ENCODE results near the gene ZBED4. TPM values are rescaled to one million over a fixed set of nuclear protein-coding genes. Genes with fewer than 3 reads are reported as not detected.

Gene ZBED4
- total RNA-seq, 1 donor from 2014 or later, result 22.7 TPM

DNA sequence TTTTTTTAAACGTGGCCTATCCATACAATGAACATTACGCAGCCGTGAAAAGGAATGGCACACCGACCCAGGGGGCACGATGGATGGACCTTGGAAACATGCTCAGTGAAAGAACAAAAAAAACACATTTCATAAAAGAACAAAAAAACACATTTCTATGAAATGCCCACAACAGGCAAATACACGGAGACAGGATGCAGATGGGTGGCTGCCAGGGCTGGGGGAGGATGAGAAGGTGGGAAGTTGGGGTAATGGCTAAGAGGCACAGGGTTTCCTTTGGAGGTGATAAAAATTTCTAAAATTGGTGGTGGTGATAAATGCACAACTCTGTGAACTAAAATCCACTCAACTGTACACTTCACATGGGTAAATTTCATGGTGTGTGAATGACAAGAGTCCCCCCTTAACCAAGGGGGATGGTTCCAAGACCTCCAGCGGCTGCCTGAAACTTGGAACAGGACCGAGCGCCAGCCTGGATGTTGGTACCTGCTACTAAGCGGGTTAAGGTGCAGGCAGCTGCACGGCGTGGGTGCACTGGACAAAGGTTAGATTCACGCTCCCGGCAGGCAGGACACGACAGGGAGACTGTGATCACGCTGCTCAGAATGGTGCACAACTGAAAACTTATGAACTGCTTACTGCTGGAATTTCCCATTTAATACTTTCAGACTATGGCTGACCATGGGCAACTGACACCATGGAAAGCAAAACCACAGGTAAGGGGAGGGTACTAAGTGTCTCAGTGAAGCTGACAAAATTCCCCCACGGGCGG lies 42.4 kb upstream of the ZBED4 start:
- H3K9me3 ChIP-seq (ENCODE audit: insufficient read depth, low read depth, low read length), result no peaks in the 10 kb centered on the region
- H3K79me2 ChIP-seq (ENCODE audit: insufficient read depth, low read length), result peaks cover 100% of the 10 kb centered on the region
- H3K27me3 ChIP-seq (ENCODE audit: insufficient read depth, low read length), result no peaks in the 10 kb centered on the region
- H3K4me2 ChIP-seq (ENCODE audit: low read length), result no peak overlapping the region
- DNase-seq (ENCODE audit: low read depth), result no peak
- no peak overlapping the region for H3K27ac ChIP-seq (ENCODE audit: low read depth, low read length)
- Mint-ChIP-seq H3K4me3 (ENCODE audit: unreplicated experiment) (no peak overlapping the region), H3K27ac (ENCODE audit: unreplicated experiment) (peak overlapping the region; percentile 56), H3K36me3 (ENCODE audit: low read depth, unreplicated experiment) (peaks cover 13% of the 10 kb centered on the region), H3K9me3 (ENCODE audit: unreplicated experiment) (no peaks in the 10 kb centered on the region), H3K4me1 (ENCODE audit: low read depth, unreplicated experiment) (peaks cover 20% of the 10 kb centered on the region), H3K27me3 (ENCODE audit: low read depth, unreplicated experiment) (no peaks in the 10 kb centered on the region)
- TF ChIP-seq CTCF (IDR thresholded peaks at IDR 0.05; ENCODE audit: insufficient read depth, low read depth, low read length), result no peak
- TF ChIP-seq EZH2 (IDR thresholded peaks at IDR 0.05; ENCODE audit: insufficient read depth, low read length), result no peak
- FAIRE-seq, result no peak
- peaks cover 98% of the 10 kb centered on the region for H4K20me1 ChIP-seq (ENCODE audit: insufficient read depth, low read length)
- H3K36me3 ChIP-seq (ENCODE audit: insufficient read depth, low read length), result peaks cover 4% of the 10 kb centered on the region
- H3K4me3 ChIP-seq (ENCODE audit: insufficient read depth, low read depth, low read length), result no peak overlapping the region
- H2AFZ ChIP-seq (ENCODE audit: low read depth, low read length), result no peak overlapping the region
- peaks cover 15% of the 10 kb centered on the region for H3K4me1 ChIP-seq (ENCODE audit: insufficient read depth, low read length)
- H3K9ac ChIP-seq (ENCODE audit: low read length), result no peak overlapping the region

DNA sequence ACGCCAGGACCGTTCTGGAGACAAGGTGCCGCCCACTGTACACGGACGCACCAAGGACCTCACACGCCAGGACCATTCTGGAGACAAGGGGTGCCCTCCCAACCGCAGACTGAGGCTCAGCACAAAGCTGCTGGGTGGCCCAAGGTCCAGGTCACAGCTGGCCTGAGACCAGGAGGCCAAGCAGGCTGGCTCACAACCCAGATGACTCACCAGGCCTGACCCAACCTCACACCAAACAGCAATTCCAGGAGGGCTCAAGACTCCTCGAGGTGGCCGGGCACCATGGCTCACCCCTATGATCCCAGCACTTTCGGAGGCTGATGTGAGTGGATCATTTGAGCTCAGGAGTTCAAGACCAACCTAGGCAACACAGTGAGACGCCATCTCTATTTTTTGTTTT lies 40.8 kb upstream of the ZBED4 start:
- no peak overlapping the region for H2AFZ ChIP-seq (ENCODE audit: low read depth, low read length)
- H3K4me3 ChIP-seq (ENCODE audit: insufficient read depth, low read depth, low read length), result no peak overlapping the region
- H3K4me1 ChIP-seq (ENCODE audit: insufficient read depth, low read length), result peaks cover 15% of the 10 kb centered on the region
- H4K20me1 ChIP-seq (ENCODE audit: insufficient read depth, low read length), result peaks cover 98% of the 10 kb centered on the region
- DNase-seq (ENCODE audit: low read depth) (peak; percentile 4), FAIRE-seq (no peak)
- TF ChIP-seq CTCF (IDR thresholded peaks at IDR 0.05; ENCODE audit: insufficient read depth, low read depth, low read length) (no peak), EZH2 (IDR thresholded peaks at IDR 0.05; ENCODE audit: insufficient read depth, low read length) (no peak)
- no peaks in the 10 kb centered on the region for H3K27me3 ChIP-seq (ENCODE audit: insufficient read depth, low read length)
- H3K4me2 ChIP-seq (ENCODE audit: low read length), result no peak overlapping the region
- H3K36me3 ChIP-seq (ENCODE audit: insufficient read depth, low read length), result peaks cover 13% of the 10 kb centered on the region
- Mint-ChIP-seq H3K36me3 (ENCODE audit: low read depth, unreplicated experiment) (peaks cover 11% of the 10 kb centered on the region), H3K27ac (ENCODE audit: unreplicated experiment) (no peak overlapping the region), H3K27me3 (ENCODE audit: low read depth, unreplicated experiment) (no peaks in the 10 kb centered on the region), H3K4me1 (ENCODE audit: low read depth, unreplicated experiment) (peaks cover 20% of the 10 kb centered on the region), H3K9me3 (ENCODE audit: unreplicated experiment) (no peaks in the 10 kb centered on the region), H3K4me3 (ENCODE audit: unreplicated experiment) (no peak overlapping the region)
- peaks cover 100% of the 10 kb centered on the region for H3K79me2 ChIP-seq (ENCODE audit: insufficient read depth, low read length)
- H3K9ac ChIP-seq (ENCODE audit: low read length), result no peak overlapping the region
- H3K27ac ChIP-seq (ENCODE audit: low read depth, low read length), result no peak overlapping the region
- H3K9me3 ChIP-seq (ENCODE audit: insufficient read depth, low read depth, low read length), result no peaks in the 10 kb centered on the region

- Mint-ChIP-seq H3K36me3 (ENCODE audit: low read depth, unreplicated experiment) (peaks cover 16% of the 10 kb centered on the region), H3K27ac (ENCODE audit: unreplicated experiment) (no peak overlapping the region), H3K4me1 (ENCODE audit: low read depth, unreplicated experiment) (peaks cover 18% of the 10 kb centered on the region), H3K4me3 (ENCODE audit: unreplicated experiment) (no peak overlapping the region), H3K9me3 (ENCODE audit: unreplicated experiment) (no peaks in the 10 kb centered on the region), H3K27me3 (ENCODE audit: low read depth, unreplicated experiment) (no peaks in the 10 kb centered on the region)
- Histone ChIP-seq H3K4me1 (ENCODE audit: insufficient read depth, low read length) (peaks cover 15% of the 10 kb centered on the region), H3K79me2 (ENCODE audit: insufficient read depth, low read length) (peaks cover 100% of the 10 kb centered on the region), H2AFZ (ENCODE audit: low read depth, low read length) (no peak overlapping the region), H3K9ac (ENCODE audit: low read length) (no peak overlapping the region), H3K4me2 (ENCODE audit: low read length) (no peak overlapping the region), H4K20me1 (ENCODE audit: insufficient read depth, low read length) (peaks cover 96% of the 10 kb centered on the region), H3K27me3 (ENCODE audit: insufficient read depth, low read length) (no peaks in the 10 kb centered on the region), H3K27ac (ENCODE audit: low read depth, low read length) (no peak overlapping the region), H3K9me3 (ENCODE audit: insufficient read depth, low read depth, low read length) (no peaks in the 10 kb centered on the region), H3K4me3 (ENCODE audit: insufficient read depth, low read depth, low read length) (no peak overlapping the region), H3K36me3 (ENCODE audit: insufficient read depth, low read length) (peaks cover 19% of the 10 kb centered on the region)
- no peak for DNase-seq (ENCODE audit: low read depth)
- FAIRE-seq, result no peak
- TF ChIP-seq CTCF (IDR thresholded peaks at IDR 0.05; ENCODE audit: insufficient read depth, low read depth, low read length) (no peak), EZH2 (IDR thresholded peaks at IDR 0.05; ENCODE audit: insufficient read depth, low read length) (no peak)
These were observed 39.4 kb upstream of the ZBED4 start for GRCh38 chr22:49814164-49814686.

All from astrocyte (in vitro differentiated cells and primary cell).